Aorta (tissue), 5 donors: ENCODE measurements around the gene RAB14. TPM values are rescaled to one million over a fixed set of nuclear protein-coding genes. Genes with fewer than 3 reads are reported as not detected.

Experiments
- ATAC-seq: fragments of 200-7000 bp; cut with Tn5 transposase; one replicate; pipeline ENCODE4 v1.9.1; 2022; ENCODE audit warnings: moderate library complexity; ENCODE audit not compliant: low FRiP score
- DNase-seq, 2 donors: peaks; one replicate each; pipeline ENCODE4 v3.0.0-alpha.2; 2020
- H3K27ac ChIP-seq, 2 donors: one replicate each; pipeline ENCODE4 v1.5.1; 2013; ENCODE audit warnings: low read length in 2 of 2, mild to moderate bottlenecking in 2 of 2, moderate library complexity in 2 of 2, control low read depth in 1 of 2, inconsistent platforms in 1 of 2, low read depth in 1 of 2
- H3K27me3 ChIP-seq, 2 donors: one replicate each; pipeline ENCODE4 v1.6.1; 2013; ENCODE audit warnings: control low read depth in 1 of 2, low read length in 1 of 2, mild to moderate bottlenecking in 1 of 2, moderate library complexity in 1 of 2; ENCODE audit not compliant: insufficient read depth in 2 of 2, control insufficient read depth in 1 of 2
- H3K36me3 ChIP-seq, 2 donors: one replicate each; pipeline ENCODE4 v1.6.1; 2013; ENCODE audit warnings: control low read depth in 1 of 2, low read length in 1 of 2, mild to moderate bottlenecking in 1 of 2; ENCODE audit not compliant: insufficient read depth in 2 of 2, control insufficient read depth in 1 of 2
- H3K4me1 ChIP-seq, 2 donors: one replicate each; pipeline ENCODE4 v1.6.1; 2013; ENCODE audit warnings: low read length in 2 of 2, control low read depth in 1 of 2, mild to moderate bottlenecking in 1 of 2, moderate library complexity in 1 of 2; ENCODE audit not compliant: insufficient read depth in 2 of 2, control insufficient read depth in 1 of 2
- H3K4me3 ChIP-seq, 2 donors: one replicate each; pipeline ENCODE4 v1.5.1; 2013; ENCODE audit warnings: low read length in 2 of 2, control low read depth in 1 of 2, mild to moderate bottlenecking in 1 of 2
- H3K9me3 ChIP-seq: one replicate; pipeline ENCODE4 v1.6.1; 2013; ENCODE audit warnings: mild to moderate bottlenecking, low read length; ENCODE audit not compliant: control insufficient read depth
- WGBS, 2 donors: extraction: QIAGEN DNeasy Blood & Tissue Kit; methylation state at CpG; one replicate each; pipeline ENCODE4 v1.1.7; 2013; 5-methylcytosine and 5-hydroxymethylcytosine counted together
- intact Hi-C, 2 donors: fragments of 100-400 bp; cut with DNase I; formaldehyde crosslinking; loops; one replicate each; pipeline versions ENCODE4 v1.14.2 to v1.15.0; 2022
- polyA plus RNA-seq, 2 donors: library from polyadenylated mRNA; stranded (reverse); fragments of 200-250 nt; gene quantifications; one replicate each; pipeline ENCODE4 v1.2.3, GENCODE V29; 2013
- total RNA-seq, 2 donors: library from RNA; stranded (reverse); fragmentation: NEBNext Ultra II Directional; extraction: Animal tissue kit (Norgen Biotek cat#: 25700); gene quantifications; one replicate each; pipeline ENCODE4 v1.2.1, GENCODE V29; 2021
- donor health status: healthy with polysubstance abuse.
- donor health status: Bipolar disorder and iron deficiency.
- donor health status: DM: no; HTN: no; CAD: no.
- donor health status: DM: no; HTN: no; CAD: no.
- donor health status: DM: yes; HTN: yes; CAD: no.

RAB14 gene
- total and polyA plus RNA-seq, 4 donors, result 29.3 to 52.7 (median 40.5) TPM

DNA sequence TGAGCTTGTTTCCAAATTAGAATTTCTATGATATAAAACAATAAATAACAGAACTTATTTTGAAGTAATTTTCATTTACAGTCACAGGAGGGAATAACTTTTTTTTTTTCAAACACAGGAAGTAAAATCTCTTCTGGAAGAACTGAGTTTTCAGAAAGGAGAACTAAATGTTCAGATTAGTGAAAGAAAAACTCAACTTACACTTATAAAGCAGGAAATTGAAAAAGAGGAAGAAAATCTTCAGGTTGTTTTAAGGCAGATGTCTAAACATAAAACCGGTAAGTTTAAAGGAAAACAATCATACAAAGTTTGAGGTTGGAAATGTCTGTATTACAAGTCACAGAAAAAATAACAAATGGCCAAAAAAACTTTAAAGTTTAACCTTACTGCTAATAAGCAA, 41.6 kb downstream of the RAB14 start:
- Histone ChIP-seq H3K9me3 (no peaks in the 10 kb centered on the region), H3K4me3 (no peak overlapping the region), H3K36me3 (peaks cover 0 to 7% of the 10 kb centered on the region in 2 donors), H3K4me1 (peaks cover 0 to 3% of the 10 kb centered on the region in 2 donors), H3K27ac (no peak overlapping the region), H3K27me3 (no peaks in the 10 kb centered on the region)
- WGBS, 2 donors, result 48 to 69% methylated on average over 1 of the region's 1 CpG
- intact Hi-C loops, result no loop called here
- DNase-seq (no peak), ATAC-seq (no peak)

DNA sequence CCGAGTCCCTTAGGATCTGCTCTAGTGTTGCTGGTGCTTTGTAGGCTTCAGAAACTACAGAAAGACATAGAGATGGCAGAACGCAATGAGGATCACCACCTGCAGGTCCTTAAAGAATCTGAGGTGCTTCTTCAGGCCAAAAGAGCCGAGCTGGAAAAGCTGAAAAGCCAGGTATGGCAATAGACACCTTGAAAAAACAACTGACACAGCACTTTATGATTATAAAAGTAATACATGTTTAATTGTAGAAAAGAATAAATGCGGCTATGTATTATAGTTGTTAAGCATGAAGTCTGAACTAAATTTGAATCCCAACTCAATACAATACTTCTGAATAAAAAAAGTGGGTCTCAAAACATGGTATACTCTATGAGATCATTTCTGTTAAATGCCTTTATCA, 43.7 kb downstream of the RAB14 start:
- Histone ChIP-seq H3K4me1 (peaks cover 0 to 3% of the 10 kb centered on the region in 2 donors), H3K4me3 (no peak overlapping the region), H3K27me3 (no peaks in the 10 kb centered on the region), H3K27ac (no peak overlapping the region), H3K36me3 (peaks cover 0 to 7% of the 10 kb centered on the region in 2 donors), H3K9me3 (no peaks in the 10 kb centered on the region)
- intact Hi-C loops, result no loop called here
- ATAC-seq (no peak), DNase-seq (no peak)
- 93 to 95% methylated on average over 4 of the region's 4 CpGs for WGBS, 2 donors

DNA sequence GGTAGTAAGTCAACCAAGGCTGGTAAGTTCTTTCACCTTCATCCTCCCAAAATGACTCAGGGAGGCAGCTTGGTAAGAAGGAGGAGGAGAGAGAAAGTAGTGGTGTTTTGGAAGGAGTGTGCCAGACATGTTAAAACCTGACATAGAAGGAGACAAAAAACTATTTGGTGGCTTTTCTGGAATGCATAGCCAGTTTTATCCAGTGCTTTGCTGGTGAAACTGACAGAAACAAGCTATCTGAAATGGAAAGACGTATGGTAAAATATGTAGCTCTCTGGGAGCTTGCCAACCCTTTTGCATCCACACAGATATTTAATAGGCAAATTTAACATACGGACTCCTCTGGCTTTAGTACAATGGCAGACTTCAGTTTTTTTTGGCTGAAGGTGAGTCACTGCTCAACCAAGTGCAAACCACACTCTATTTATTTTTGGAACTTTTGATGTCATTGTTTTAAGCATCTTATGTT, 45.4 kb downstream of the RAB14 start:
- intact Hi-C loops, result no loop called here
- 0 to 5% methylated on average over 2 of the region's 2 CpGs for WGBS, 2 donors
- ATAC-seq (no peak), DNase-seq (no peak)
- Histone ChIP-seq H3K4me1 (peaks cover 0 to 3% of the 10 kb centered on the region in 2 donors), H3K9me3 (no peaks in the 10 kb centered on the region), H3K4me3 (no peak overlapping the region), H3K27ac (peak overlapping the region in 1 of 2 donors; percentile 57), H3K27me3 (no peaks in the 10 kb centered on the region), H3K36me3 (peaks cover 0 to 7% of the 10 kb centered on the region in 2 donors)

DNA sequence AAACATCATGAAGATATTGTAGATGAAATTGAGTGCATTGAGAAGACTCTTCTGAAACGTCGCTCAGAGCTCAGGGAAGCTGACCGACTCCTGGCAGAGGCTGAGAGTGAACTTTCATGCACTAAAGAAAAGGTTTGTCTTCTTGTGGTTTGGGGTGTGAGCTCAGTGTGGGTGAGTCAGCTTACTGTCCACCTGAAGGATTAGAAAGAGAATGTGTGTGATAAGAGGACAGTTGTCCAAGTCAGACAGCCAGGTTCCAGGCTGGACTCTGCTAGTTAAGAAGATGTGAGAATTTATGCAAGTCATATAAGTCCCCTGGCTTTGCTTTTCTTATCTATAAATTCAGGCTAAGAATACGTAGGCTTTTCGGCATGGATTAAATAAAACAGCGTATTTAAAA, 46.9 kb downstream of the RAB14 start:
- peaks cover 0 to 8% of the 10 kb centered on the region in 2 donors for H3K36me3 ChIP-seq
- DNase-seq (no peak), ATAC-seq (no peak)
- H3K4me1 ChIP-seq, result peaks cover 0 to 3% of the 10 kb centered on the region in 2 donors
- intact Hi-C loops, result no loop called here
- no peaks in the 10 kb centered on the region for H3K9me3 ChIP-seq
- H3K27ac ChIP-seq, result no peak overlapping the region
- no peak overlapping the region for H3K4me3 ChIP-seq
- WGBS, 2 donors, result 93 to 95% methylated on average over 6 of the region's 6 CpGs
- no peaks in the 10 kb centered on the region for H3K27me3 ChIP-seq

DNA sequence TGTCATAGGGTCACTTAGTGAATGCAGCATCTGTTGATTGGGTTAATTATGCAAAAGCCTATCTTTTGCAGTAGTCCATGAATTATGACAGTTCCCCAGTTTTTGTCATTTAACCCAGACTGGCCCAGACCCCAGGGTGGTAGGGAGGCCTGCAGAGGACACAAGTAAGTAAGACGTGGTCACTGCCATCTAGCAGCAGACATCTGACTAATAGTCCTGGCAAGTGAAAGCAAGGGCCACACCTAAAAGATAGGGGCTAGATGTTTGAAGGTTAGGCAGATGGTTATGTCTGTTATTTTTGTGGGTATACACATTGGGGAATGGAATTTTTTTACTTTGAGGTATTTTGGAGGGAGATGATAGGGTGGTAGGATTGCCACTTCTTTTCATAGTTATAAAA, 48.0 kb downstream of the RAB14 start:
- DNase-seq (no peak), ATAC-seq (no peak)
- no peaks in the 10 kb centered on the region for H3K9me3 ChIP-seq
- 58 to 67% methylated on average over 1 of the region's 1 CpG for WGBS, 2 donors
- peaks cover 3 to 6% of the 10 kb centered on the region in 2 donors for H3K36me3 ChIP-seq
- intact Hi-C loops, result no loop called here
- no peak overlapping the region for H3K4me3 ChIP-seq
- H3K27me3 ChIP-seq, result no peaks in the 10 kb centered on the region
- H3K4me1 ChIP-seq, result peaks cover 0 to 3% of the 10 kb centered on the region in 2 donors
- H3K27ac ChIP-seq, result no peak overlapping the region

DNA sequence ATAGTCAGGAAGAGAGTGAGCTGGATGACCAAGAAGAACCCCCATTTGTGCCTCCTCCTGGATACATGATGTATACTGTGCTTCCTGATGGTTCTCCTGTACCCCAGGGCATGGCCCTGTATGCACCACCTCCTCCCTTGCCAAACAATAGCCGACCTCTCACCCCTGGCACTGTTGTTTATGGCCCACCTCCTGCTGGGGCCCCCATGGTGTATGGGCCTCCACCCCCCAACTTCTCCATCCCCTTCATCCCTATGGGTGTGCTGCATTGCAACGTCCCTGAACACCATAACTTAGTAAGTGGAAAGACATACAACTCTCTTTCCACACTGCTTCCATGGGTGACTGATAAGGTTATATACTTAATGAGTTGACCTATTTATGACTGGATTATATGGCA, 51.5 kb downstream of the RAB14 start:
- Histone ChIP-seq H3K27ac (no peak overlapping the region), H3K9me3 (no peaks in the 10 kb centered on the region), H3K4me3 (no peak overlapping the region), H3K4me1 (no peaks in the 10 kb centered on the region), H3K36me3 (peaks cover 7 to 13% of the 10 kb centered on the region in 2 donors), H3K27me3 (no peaks in the 10 kb centered on the region)
- no peak for DNase-seq
- 38 to 40% methylated on average over 2 of the region's 2 CpGs for WGBS, 2 donors
- no peak for ATAC-seq
- intact Hi-C loops, result no loop called here

DNA sequence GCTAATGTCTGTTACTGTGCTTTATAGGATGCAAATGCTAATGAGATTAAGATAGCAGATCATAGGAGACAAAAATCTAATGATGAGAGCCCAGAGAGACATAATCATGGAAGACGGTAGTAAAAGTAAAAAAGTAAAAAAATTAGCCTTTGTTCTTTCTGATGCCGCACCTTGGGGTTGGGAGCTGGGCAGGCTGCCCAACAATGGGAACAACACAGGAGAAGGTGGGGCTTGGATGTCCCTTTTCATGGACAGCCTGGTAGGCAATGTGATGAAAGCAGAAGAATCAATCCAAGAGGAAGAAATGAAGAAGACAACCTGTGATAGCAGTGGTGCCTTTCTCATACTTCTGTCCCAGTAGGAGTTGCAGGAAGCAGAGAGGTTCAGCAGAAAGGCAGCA, 57.2 kb downstream of the RAB14 start:
- peaks cover 16 to 21% of the 10 kb centered on the region in 2 donors for H3K36me3 ChIP-seq
- no peak for ATAC-seq

DNA sequence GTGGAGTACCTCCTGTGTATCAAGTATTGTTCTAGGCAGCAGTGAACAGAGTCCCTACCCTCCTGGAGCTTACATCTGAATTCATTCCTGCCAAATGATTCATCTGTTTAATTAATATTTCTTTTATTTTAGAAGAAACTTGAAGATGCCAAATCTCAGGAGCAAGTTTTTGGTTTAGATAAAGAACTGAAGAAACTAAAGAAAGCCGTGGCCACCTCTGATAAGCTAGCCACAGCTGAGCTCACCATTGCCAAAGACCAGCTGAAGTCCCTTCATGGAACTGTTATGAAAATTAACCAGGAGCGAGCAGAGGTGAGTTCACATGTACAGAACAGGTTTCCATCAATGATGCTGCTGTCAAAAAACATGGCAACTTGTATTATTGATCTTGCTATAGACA, 57.9 kb downstream of the RAB14 start:
- ATAC-seq (no peak), DNase-seq (no peak)
- H3K36me3 ChIP-seq, result peaks cover 13 to 18% of the 10 kb centered on the region in 2 donors
- H3K9me3 ChIP-seq, result no peaks in the 10 kb centered on the region
- no peak overlapping the region for H3K27ac ChIP-seq
- H3K27me3 ChIP-seq, result no peaks in the 10 kb centered on the region
- H3K4me1 ChIP-seq, result no peaks in the 10 kb centered on the region
- no peak overlapping the region for H3K4me3 ChIP-seq
- intact Hi-C loops, result no loop called here
- WGBS, 2 donors, result 95 to 96% methylated on average over 2 of the region's 2 CpGs

More for the DNA sequence above, 57.2 kb downstream of the RAB14 start:
- Histone ChIP-seq H3K9me3 (no peaks in the 10 kb centered on the region), H3K4me3 (no peak overlapping the region), H3K4me1 (no peaks in the 10 kb centered on the region), H3K27ac (no peak overlapping the region), H3K27me3 (no peaks in the 10 kb centered on the region)
- no peak for DNase-seq
- WGBS, 2 donors, result 89 to 92% methylated on average over 2 of the region's 2 CpGs
- intact Hi-C loops, result no loop called here

DNA sequence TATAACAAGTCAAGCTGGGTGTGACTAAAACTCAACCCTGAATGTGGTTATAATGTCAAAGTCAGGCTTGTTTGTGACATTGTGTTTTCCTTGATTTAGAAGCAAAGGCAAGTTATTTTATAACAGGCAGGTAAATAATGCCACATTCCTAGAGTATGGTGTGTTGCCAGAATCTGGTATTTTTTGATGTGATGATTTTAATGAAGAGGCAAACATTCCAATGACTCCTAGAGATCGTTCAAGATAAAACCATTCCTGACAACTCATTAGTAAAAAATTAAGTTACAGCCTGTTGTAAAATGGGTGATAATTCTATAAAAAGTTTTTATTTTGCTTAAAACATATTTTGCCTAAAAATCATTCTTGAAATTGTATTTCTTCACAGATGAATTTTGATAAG, 60.0 kb downstream of the RAB14 start:
- Histone ChIP-seq H3K27me3 (no peaks in the 10 kb centered on the region), H3K4me3 (no peak overlapping the region), H3K9me3 (no peaks in the 10 kb centered on the region), H3K4me1 (no peaks in the 10 kb centered on the region), H3K36me3 (peaks cover 9 to 16% of the 10 kb centered on the region in 2 donors), H3K27ac (no peak overlapping the region)
- intact Hi-C loops, result no loop called here
- WGBS, 2 donors, result 80 to 84% methylated on average over 1 of the region's 1 CpG
- DNase-seq (no peak), ATAC-seq (no peak)
